WTC11 (cell line): ENCODE data around the gene TMEM17. TPM values are rescaled to one million over a fixed set of nuclear protein-coding genes. Genes with fewer than 3 reads are reported as not detected.

ENCODE experiments used
- ATAC-seq: fragments of 200-7000 bp; cut with Tn5 transposase; 2 replicates; pipeline ENCODE4 v1.10.0; 2021; ENCODE audit warnings: mild to moderate bottlenecking, moderate library complexity
- CTCF ChIA-PET: fragments of 300-600 bp; sonication (Branson Sonifier 250); formaldehyde crosslinking; loops from one replicate; lab custom pipeline; 2021; ENCODE audit warnings: antibody characterized with exemption; lab: Charles Lee
- POLR2A ChIA-PET: fragments of 350-600 bp; sonication (Branson Sonifier 250); formaldehyde crosslinking; loops from one replicate; lab custom pipeline; 2021; ENCODE audit warnings: antibody characterized with exemption; lab: Charles Lee
- DNase-seq: peaks from one replicate; pipeline ENCODE4 v3.0.0; 2021; ENCODE audit warnings: low spot score
- H3K27ac Mint-ChIP-seq: 2 replicates; pipeline ENCODE4 v1.8.0; 2021; ENCODE audit warnings: mixed read lengths
- H3K27me3 Mint-ChIP-seq: 2 replicates; pipeline ENCODE4 v1.8.0; 2021; ENCODE audit warnings: low read depth, mild to moderate bottlenecking, moderate library complexity, mixed read lengths
- H3K36me3 Mint-ChIP-seq: 2 replicates; pipeline ENCODE4 v1.8.0; 2021; ENCODE audit warnings: mixed read lengths
- H3K4me1 Mint-ChIP-seq: 2 replicates; pipeline ENCODE4 v1.8.0; 2022; ENCODE audit warnings: mixed read lengths
- H3K4me3 Mint-ChIP-seq: 2 replicates; pipeline ENCODE4 v1.8.0; 2021; ENCODE audit warnings: mild to moderate bottlenecking, moderate library complexity, mixed read lengths
- H3K9me3 Mint-ChIP-seq: 2 replicates; pipeline ENCODE4 v1.8.0; 2021; ENCODE audit warnings: mixed read lengths
- CBFB ChIP-seq: sonication (generic); formaldehyde crosslinking; IDR thresholded peaks from 2 replicates; pipeline ENCODE4 v1.8.1; 2022; ENCODE audit warnings: mild to moderate bottlenecking, low read depth, missing genetic modification reagents
- CTCF ChIP-seq: fragments of 200-600 bp; IDR thresholded peaks from 2 replicates; pipeline ENCODE4 v1.8.0; 2022; ENCODE audit warnings: antibody characterized with exemption
- E2F1 ChIP-seq: sonication (generic); formaldehyde crosslinking; IDR thresholded peaks from 2 replicates; pipeline ENCODE4 v1.8.0; 2022; ENCODE audit warnings: mild to moderate bottlenecking, missing genetic modification reagents
- FOXJ3 ChIP-seq: sonication (generic); formaldehyde crosslinking; IDR thresholded peaks from 2 replicates; pipeline ENCODE4 v1.9.0; 2021; ENCODE audit warnings: missing genetic modification reagents, mild to moderate bottlenecking, borderline replicate concordance
- FOXK1 ChIP-seq: sonication (generic); formaldehyde crosslinking; IDR thresholded peaks from 2 replicates; pipeline ENCODE4 v1.8.0; 2022; ENCODE audit warnings: mild to moderate bottlenecking, moderate library complexity, missing genetic modification reagents
- GRHL2 ChIP-seq: fragments of 250-450 bp; sonication (Bioruptor Pico); IDR thresholded peaks from 2 replicates; pipeline ENCODE4 v1.8.0; 2022; ENCODE audit warnings: mild to moderate bottlenecking, moderate library complexity; ENCODE audit not compliant: insufficient replicate concordance, severe bottlenecking
- NR3C1 ChIP-seq: sonication (generic); formaldehyde crosslinking; conservative IDR thresholded peaks from 2 replicates; pipeline ENCODE4 v1.8.1; 2023; ENCODE audit warnings: low read depth, mild to moderate bottlenecking, missing genetic modification reagents
- PRDM15 ChIP-seq: sonication (generic); formaldehyde crosslinking; IDR thresholded peaks from 2 replicates; pipeline ENCODE4 v1.8.0; 2022; ENCODE audit warnings: missing genetic modification reagents
- RELA ChIP-seq: sonication (generic); formaldehyde crosslinking; IDR thresholded peaks from 2 replicates; pipeline ENCODE4 v1.8.1; 2022; ENCODE audit warnings: missing genetic modification reagents, mild to moderate bottlenecking, borderline replicate concordance
- TEAD1 ChIP-seq: sonication (generic); formaldehyde crosslinking; IDR thresholded peaks from 2 replicates; pipeline ENCODE4 v1.8.0; 2022; ENCODE audit warnings: mild to moderate bottlenecking, missing genetic modification reagents
- ZMAT4 ChIP-seq: fragments of 250-450 bp; sonication (Bioruptor Pico); IDR thresholded peaks from 2 replicates; pipeline ENCODE4 v1.9.0; 2021; ENCODE audit warnings: mild to moderate bottlenecking
- ZNF219 ChIP-seq: sonication (generic); formaldehyde crosslinking; IDR thresholded peaks from 2 replicates; pipeline ENCODE4 v1.8.0; 2023; ENCODE audit warnings: missing genetic modification reagents, mild to moderate bottlenecking, borderline replicate concordance
- ZNF232 ChIP-seq: sonication (generic); formaldehyde crosslinking; IDR thresholded peaks from 2 replicates; pipeline ENCODE4 v1.8.0; 2022; ENCODE audit warnings: mild to moderate bottlenecking, missing genetic modification reagents
- ZNF512 ChIP-seq: sonication (generic); formaldehyde crosslinking; IDR thresholded peaks from 2 replicates; pipeline ENCODE4 v1.8.1; 2022; ENCODE audit warnings: missing genetic modification reagents, borderline replicate concordance
- ZNF532 ChIP-seq: fragments of 250-450 bp; sonication (Bioruptor Pico); IDR thresholded peaks from 2 replicates; pipeline ENCODE4 v1.9.0; 2021; ENCODE audit warnings: mild to moderate bottlenecking, borderline replicate concordance
- total RNA-seq: library from RNA; stranded (reverse); gene quantifications from 3 replicates; pipeline ENCODE4 v1.2.3, GENCODE V29; 2021

The TMEM17 gene
- total RNA-seq, 1 experiment from 2014 or later, result 1.2 TPM

- Mint-ChIP-seq H3K27me3 (peaks cover 1% of the 10 kb centered on the region), H3K4me1 (peaks cover 2% of the 10 kb centered on the region; the same call in 1 of the 2 replicates), H3K4me3 (no peak overlapping the region), H3K36me3 (no peaks in the 10 kb centered on the region), H3K27ac (no peak overlapping the region), H3K9me3 (no peaks in the 10 kb centered on the region)
- ChIA-PET POLR2A (no interaction called here), CTCF (no interaction called here)
- DNase-seq, result no peak
- ATAC-seq, result no peak
- TF ChIP-seq CTCF (no peak), PRDM15 (CRISPR knock-in tag) (no peak), NR3C1 (CRISPR knock-in tag) (no peak), ZMAT4 (CRISPR knock-in tag) (no peak), CBFB (no peak), ZNF532 (CRISPR knock-in tag) (no peak), ZNF512 (CRISPR knock-in tag) (no peak), TEAD1 (CRISPR knock-in tag) (no peak), ZNF219 (CRISPR knock-in tag) (no peak), E2F1 (no peak), FOXJ3 (CRISPR knock-in tag) (no peak), FOXK1 (CRISPR knock-in tag) (no peak), ZNF232 (CRISPR knock-in tag) (no peak), GRHL2 (no peak), RELA (CRISPR knock-in tag) (no peak)
These were observed 55.2 kb downstream of the TMEM17 start for GRCh38 chr2:62450716-62451191.

Other genes starting within 250 kb of the TMEM17 start
- gene EHBP1, start 199.5 kb upstream of the TMEM17 start, total RNA-seq, result 30.9 to 36.4 TPM (median 35.3 TPM) in 3 replicates